Endothelial cell of hepatic sinusoid (primary cell): ENCODE results near the gene ROCK2.

ENCODE experiments used
- in situ Hi-C: cut with HindIII; loops from 2 replicates; pipeline ENCODE4 v1.10.0; 2017; ENCODE audit warnings: low sequenced_read_pairs

The ROCK2 gene

GRCh38 chr2:11312770-11313471 is 31.5 kb downstream of the ROCK2 start:
- in situ Hi-C loops: loop anchor here (5.0 kb wide), 1 partner anchor 104 kb away; no protein-coding TSS in a partner anchor

DNA sequence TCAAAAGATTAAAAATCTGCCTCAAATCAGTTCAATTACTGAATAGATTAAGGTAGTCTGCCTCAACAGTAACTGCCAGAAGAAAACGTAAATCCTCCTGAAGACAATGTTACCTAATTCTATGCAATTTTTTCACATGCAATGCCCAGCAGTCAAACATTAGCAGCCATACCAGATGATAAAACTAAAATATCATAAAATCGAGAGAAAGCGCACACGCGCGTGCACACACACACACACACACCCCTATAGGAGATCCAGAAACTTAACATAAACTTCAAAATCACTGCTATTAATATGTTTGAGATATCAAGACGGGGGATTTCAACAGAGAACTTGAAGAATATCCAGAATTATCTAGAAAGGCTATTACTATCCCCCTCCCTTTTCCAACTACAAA is 32.9 kb downstream of the ROCK2 start:
- in situ Hi-C loops: loop anchor here (5.0 kb wide), 1 partner anchor 106 kb away; no protein-coding TSS in a partner anchor

DNA sequence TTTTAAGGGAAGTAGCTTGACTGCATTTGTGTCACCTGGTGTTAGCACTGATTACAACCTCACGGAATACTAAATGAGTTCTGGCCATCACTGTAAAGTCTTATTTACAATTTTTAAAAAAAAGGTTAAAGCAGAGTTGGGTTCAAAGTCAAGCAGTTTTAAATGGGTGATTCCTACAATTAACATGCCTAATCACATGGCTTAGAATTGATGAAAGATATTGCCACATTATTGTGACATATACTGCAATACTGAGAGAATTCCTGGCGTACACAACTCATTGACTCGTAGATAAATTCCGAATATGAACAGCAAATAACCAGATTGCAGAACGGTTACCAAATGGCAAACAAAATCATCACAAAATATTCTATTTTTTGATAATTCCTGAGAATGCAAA is 34.2 kb downstream of the ROCK2 start:
- in situ Hi-C loops: loop anchor here (5.0 kb wide), 1 partner anchor 107 kb away; no protein-coding TSS in a partner anchor

GRCh38 chr2:11309706-11310105 is 34.7 kb downstream of the ROCK2 start:
- in situ Hi-C loops: loop anchor here (5.0 kb wide), 1 partner anchor 108 kb away; no protein-coding TSS in a partner anchor

DNA sequence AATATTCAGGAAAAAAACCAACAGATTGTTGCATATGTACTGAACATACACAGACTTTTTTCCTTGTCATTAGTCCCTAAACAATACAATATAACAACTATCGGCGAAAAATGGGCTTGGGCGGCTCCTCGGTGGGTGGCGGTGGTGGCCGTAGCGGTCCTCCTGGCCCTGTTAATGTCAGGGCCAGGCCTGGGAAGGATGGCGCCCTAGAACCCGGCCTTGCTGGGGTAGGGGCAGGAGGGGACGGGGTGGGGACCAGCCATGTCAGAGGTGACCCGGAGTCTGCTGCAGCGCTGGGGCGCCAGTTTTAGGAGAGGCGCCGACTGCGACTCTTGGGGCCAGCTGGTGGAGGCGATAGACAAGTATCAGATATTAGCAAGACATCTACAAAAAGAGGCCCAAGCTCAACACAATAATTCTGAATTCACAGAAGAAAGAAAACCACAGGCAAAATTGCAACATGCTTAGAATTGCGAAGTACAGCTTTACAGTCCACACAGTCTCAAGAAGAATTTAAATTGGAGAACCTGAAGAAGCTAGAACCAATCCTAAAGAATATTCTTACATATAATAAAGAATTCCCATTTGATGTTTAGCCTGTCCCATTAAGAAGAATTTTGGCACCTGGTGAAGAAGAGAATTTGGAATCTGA is 36.5 kb downstream of the ROCK2 start:
- in situ Hi-C loops: no loop called here

DNA sequence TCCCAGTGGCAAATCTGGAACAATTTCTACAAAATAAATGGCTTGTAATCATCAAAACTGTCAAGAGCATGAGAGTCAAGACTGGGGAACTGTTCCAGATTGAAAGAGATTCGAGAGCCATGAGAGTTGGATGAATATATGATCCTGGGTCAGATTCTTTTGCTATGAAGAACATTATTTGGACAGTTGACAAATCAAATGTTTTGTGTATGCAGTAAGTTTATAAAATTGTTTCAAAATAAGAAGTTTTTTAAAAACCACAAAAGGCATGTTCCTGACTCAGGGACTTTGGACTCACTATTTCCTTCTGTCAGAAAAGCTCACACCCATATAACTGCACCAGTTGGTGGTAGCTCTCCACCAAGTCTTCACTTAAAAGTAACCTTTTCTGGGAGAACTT is 38.5 kb downstream of the ROCK2 start:
- in situ Hi-C loops: no loop called here

DNA sequence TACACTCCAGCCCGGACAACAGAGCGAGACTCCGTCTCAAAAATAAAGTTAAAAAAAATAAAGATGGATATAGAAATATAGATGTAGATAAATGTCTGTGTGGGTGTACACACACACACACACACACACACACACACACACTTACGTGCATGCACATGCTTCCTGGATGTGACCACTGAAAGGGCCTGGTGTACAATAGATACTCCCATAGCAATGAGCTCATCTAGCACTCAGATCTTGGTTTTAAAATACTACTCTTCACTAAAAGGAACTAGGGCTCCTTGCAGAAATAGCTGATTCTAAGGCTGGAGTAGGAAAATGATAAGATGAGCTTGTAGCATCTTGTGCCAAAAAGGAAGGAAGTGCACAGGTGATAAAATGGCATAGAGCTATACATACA is 39.1 kb downstream of the ROCK2 start:
- in situ Hi-C loops: no loop called here

DNA sequence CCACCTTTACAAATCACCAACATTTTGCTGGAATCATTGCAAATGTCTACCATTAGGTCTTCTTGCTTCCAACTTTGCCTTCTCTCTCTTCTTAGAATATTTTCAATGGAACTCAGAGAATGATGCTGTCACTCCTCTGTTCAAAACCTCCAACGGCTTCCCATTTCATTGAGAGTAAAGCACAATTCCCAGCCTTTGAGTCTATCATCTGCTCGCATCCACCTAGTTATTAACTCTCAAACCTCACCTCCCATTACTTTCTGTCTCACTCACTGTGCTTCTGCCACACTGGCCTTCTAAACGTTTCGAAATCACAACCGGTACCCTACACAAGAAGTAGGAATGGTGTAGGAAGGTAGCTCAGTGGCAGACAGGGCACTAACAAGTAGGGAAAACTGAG is 40.0 kb downstream of the ROCK2 start:
- in situ Hi-C loops: no loop called here

- in situ Hi-C loops: no loop called here
These were observed 41.0 kb downstream of the ROCK2 start for GRCh38 chr2:11303290-11304013.

GRCh38 chr2:11299439-11299838 is 45.0 kb downstream of the ROCK2 start:
- in situ Hi-C loops: no loop called here

DNA sequence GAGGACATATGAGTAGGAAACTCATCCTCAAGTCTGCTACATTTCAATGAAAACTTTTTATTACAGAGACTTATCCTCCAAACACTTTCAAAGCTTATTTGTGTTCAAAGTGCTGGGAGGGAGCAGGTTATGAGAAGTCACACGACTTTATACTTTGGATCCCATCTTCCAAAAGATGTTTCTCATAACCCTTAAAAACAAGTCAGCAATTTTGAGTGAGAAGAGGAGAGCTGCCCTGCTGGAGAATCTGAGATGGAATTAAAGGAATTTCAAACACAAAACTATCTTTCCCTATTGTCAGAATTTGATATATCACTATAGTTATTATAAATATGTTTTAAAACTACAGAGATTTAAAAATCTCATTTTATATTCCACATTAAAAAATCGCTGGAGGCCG is 45.8 kb downstream of the ROCK2 start:
- in situ Hi-C loops: no loop called here

DNA sequence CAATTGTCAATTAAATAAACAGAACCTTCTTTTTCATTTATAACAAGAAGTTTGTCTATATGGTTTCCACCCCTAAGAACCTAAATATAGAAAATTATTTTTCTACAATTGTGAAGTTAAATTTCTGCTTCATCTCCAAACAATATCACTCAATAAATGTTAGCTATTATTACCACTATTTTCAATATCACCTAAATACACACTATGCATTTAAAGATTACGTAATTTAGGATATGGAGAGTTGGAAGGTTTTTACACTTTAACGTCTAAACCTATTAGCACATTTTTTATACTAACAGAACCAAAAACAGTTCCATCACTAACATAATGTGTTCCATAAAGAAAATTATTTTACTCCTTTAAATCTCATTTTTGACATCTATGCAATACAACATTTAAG is 48.0 kb downstream of the ROCK2 start:
- in situ Hi-C loops: no loop called here

- in situ Hi-C loops: no loop called here
These were observed 51.8 kb downstream of the ROCK2 start for GRCh38 chr2:11292464-11293255.

DNA sequence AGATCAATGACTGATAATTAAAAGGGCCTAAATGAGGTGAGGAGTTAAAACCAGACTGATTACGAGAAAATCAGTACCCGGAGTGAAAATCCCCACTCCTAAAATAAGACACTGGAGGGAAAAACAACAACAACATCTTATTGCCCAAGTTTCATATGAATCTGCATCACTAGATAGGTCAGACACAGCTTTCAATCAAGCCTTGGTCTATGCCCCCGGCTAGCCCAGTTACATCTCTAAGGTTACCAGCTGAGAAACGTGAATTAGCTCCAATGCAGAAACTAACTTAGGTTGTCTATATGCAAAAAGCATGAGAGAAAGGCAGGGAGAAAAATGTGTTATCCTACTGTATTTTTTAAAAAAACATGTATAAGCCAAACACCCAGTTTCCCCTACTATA is 53.7 kb downstream of the ROCK2 start:
- in situ Hi-C loops: no loop called here

DNA sequence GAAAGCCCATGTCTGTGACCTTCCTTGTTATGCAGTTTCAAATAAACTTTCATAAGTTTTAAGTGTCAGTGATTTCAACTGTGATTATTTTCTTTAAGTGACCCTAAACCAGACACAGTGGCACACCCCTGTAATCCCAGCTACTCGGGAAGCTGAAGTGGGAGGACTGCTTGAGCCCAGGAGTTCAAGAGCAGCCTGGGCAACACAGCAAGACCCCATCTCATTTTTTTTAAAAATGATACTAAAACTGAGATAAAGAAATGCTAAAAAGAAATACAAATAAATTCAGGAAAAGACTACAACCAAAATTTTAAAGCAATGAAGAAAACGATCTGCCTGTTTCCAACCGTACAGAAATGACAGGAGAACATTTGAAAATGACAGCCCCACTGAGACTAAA is 54.2 kb downstream of the ROCK2 start:
- in situ Hi-C loops: no loop called here

GRCh38 chr2:11288431-11288830 is 56.0 kb downstream of the ROCK2 start:
- in situ Hi-C loops: no loop called here

DNA sequence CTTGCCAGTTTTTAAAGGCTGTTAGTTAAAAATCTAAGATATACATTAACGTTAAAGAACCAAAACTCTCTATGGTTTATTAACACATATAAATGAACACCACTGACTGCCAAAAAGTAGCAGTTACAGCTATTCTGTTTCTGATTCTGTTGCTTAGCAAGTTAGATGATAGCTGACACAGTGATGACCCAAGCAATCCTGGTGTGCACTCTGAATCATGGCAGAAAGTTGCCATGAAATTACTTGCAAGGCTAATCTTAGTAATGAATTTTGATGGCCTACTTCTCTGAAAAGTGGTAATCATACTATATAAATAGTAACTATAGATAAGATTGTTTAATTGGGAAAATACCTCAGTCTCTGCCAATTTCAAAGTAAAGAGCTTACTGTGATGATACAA is 57.7 kb downstream of the ROCK2 start:
- in situ Hi-C loops: no loop called here

GRCh38 chr2:11286323-11286722 is 58.1 kb downstream of the ROCK2 start:
- in situ Hi-C loops: no loop called here

- in situ Hi-C loops: no loop called here
These were observed 58.9 kb downstream of the ROCK2 start for GRCh38 chr2:11285499-11285898.

DNA sequence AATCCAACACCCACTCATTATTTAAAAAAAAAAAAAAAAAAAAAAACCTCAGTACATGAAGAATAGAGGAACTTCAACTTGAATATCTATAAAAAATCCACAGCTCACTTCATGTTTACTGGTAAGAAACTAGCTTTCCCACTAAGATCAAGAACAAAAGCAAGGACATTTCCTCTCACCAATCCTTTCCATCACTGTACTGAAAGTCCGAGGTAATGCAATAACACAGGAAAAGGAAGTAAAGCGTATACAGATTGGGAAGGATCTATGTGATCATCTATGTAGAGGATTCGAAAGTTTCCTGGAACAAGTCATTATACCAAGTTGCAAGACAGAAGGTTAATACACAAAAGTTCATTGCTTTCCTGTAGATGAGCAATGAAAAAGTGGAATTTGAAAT is 63.2 kb downstream of the ROCK2 start:
- in situ Hi-C loops: no loop called here

- in situ Hi-C loops: no loop called here
These were observed 63.7 kb downstream of the ROCK2 start for GRCh38 chr2:11280713-11281112.
